GM18951 (cell line): Measurements from ENCODE around the gene SLC25A42.

ENCODE experiments used
- POLR2A ChIP-seq: IDR thresholded peaks from 4 replicates; pipeline ENCODE4 v1.6.1; 2011; ENCODE audit warnings: mild to moderate bottlenecking; ENCODE audit not compliant: insufficient read length, insufficient read depth; ENCODE audit errors: extremely low read depth
- in situ Hi-C: fragments of 300-500 bp; cut with MboI; formaldehyde crosslinking; loops from one replicate; pipeline ENCODE4 v1.12.0; 2022; ENCODE audit warnings: low sequenced_read_pairs, mixed read lengths, inconsistent platforms; ENCODE audit not compliant: unreplicated experiment

The SLC25A42 gene

DNA sequence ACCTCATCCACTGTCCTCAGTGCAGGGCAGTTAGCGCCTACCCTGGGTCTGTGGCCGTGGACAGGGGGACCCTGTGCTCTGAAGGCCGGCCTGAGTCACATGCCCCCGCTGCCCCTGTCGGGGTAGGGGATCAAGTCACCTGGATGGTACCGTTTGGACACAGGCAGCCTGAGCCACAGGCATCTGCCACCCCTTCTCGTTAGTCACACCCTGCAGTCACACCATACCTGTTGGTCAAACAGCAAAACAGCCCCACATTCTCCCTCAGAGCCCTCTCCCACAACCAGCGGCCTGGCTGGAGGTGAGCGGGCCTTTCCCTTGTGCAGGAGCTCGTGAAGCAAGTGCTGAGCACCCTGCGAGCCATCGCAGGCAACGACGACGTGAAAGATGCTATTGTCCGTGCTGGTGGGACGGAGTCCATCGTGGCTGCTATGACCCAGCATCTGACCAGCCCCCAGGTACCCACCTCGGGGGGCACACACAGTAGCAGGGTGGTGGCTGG is 8.8 kb upstream of the SLC25A42 start:
- in situ Hi-C loops, result no loop called here
- no peak for TF ChIP-seq POLR2A

DNA sequence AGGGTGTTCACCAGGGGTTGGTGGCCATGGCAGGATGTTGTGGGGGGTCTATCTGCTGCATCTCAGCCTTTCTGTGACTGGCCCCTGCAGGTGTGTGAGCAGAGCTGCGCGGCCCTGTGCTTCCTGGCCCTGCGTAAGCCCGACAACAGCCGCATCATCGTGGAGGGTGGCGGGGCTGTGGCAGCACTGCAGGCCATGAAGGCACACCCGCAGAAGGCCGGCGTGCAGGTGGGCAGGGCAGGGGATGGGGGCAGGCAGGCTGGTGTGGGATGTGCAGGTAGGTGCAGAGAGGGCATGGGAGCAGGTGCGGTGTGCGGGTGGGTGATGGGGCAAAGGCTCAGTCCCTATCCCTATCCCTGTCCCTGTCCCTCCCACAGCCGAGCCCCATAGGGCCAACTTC is 8.1 kb upstream of the SLC25A42 start:
- TF ChIP-seq POLR2A, result no peak
- in situ Hi-C loops, result no loop called here

DNA sequence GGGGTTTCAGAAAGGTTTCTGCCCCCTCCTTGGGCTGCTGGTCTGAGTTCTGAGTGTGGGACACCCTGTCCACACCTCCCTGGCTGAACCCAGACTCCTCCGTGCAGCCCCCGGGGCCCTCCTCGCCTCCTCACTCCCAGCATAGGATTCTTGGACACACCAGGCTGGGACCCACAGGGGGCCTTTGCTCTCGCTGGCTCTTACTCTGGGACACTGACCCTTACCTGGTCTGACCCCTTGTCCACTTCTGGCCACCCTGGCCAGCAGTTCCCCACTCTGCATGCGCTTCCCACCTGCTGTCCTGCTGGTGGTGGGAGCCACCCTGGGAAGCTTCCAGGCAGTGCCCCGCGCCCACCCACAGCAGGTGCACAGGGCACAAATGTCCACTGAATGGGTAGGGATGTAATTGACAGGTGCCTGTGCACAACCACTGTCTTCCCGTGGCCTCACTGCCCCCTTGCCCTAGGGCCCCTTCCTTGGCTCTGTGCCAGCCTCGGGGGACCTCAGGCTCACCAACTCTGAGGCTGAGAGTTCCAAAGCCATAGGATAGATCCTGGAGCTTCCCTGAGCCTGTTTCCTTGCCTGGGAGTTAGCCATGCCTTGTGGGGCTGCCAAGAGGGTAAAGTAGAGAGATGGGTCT is 7.0 kb upstream of the SLC25A42 start:
- no peak for TF ChIP-seq POLR2A
- in situ Hi-C loops, result no loop called here

DNA sequence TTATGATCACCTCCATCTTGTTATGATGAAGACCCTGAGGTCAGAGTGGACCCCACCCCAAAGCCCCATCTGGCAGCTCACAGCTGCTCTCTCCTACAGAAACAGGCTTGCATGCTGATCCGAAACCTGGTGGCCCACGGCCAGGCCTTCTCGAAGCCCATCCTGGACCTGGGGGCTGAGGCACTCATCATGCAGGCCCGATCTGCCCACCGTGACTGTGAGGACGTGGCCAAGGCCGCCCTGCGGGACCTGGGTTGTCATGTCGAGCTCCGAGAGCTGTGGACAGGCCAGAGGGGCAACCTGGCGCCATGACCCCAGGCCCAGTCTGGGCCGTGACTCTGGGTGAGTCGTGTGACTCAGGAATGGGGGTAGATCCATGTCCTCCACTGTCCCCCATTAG is 6.5 kb upstream of the SLC25A42 start:
- TF ChIP-seq POLR2A, result no peak
- in situ Hi-C loops, result no loop called here

DNA sequence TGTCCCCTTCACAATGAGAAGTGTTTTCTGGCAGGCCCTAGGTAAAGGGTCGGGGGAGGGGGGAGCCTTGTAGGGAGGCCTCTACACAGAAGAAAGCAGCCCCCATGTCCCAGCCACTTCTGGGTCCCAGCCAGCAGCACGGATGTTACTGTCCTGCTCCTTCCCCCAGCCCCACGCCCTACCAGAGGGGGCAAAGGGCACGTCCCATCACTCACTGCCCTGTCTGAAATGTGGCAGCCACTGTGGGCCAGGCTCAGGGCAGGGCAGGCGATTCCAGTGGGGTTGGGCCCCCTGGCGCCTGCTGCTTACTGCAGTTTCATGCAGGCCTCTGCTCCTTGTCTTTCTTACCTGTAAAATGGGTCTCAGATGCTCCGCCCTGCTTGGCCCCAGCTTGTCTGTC is 6.1 kb upstream of the SLC25A42 start:
- in situ Hi-C loops, result no loop called here
- no peak for TF ChIP-seq POLR2A

DNA sequence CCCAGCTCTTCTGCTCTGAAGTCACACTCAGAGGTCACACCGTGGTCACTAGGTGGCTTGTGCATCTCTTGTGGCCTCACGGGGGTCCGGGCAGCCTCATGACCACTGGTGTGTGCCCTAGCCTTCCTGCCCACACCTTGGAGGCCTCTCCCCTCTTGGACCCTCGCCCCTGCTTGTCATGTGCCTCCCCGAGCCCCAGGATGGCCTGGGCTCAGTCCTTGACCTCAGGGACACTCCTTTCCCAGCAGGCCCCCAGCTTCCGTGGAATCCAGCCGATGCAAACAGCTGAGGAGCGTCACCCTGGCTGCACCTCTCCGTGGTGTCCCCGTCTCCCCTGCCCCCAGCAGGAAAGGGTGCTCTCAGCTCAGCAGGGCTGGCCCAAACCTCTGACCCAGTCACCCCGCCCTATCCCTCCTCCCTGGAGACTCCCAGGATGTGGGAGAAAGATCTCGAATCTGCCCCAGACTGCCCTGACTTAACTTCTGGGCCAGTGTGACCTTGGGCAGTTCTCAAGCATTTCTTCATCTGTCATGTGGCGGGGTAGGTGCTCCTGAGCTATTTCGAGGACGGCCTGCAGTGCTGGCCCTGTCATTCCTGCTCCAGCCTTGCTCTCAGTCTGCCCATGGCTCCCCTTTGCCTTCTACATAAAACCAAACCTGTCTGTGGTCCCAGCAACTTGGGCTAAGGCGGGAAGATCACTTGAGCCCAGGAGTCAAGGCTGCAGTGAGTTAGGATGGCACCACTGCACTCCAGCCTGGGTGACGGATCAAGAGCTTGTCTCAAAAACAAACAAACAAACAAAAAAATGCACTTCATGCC is 4.6 kb upstream of the SLC25A42 start:
- no peak for TF ChIP-seq POLR2A
- in situ Hi-C loops, result no loop called here

DNA sequence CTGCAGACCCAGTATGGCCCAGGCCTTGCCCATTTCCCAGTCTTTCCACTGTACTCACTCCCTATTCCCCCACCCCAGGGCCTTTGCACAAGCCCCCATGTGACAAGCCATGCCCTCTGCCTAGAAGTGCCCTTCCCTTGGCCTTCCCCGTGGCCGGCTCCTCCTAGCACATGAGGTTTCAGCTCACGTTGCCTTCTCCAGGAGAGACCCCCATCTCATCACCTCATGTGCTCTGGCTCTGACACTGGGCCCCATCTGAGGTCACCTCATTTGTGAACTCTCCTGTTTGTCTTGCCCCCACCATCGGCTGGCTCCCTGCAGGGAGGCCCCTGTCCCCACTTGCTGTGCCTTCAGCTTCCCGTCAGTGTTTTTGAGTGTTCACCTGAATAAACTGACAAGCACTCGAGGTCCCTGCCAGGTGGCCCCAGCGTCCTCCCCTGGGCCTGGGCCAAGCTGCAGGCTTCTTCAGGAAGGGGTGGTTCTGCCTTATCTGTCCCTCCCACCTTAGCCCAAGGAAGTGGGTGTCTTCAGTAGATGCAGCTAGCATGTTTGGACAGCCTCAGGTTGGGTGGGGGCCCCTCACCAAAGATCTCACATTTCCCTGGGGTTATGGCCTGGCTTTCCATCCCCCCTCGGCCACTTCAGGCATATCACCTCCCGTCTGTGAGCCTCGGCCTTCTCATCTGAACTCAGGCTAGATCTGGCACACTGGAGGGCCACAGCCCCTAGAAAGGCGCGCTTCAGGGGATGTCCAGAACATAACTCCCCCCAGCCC is 3.8 kb upstream of the SLC25A42 start:
- TF ChIP-seq POLR2A, result no peak
- in situ Hi-C loops, result no loop called here

DNA sequence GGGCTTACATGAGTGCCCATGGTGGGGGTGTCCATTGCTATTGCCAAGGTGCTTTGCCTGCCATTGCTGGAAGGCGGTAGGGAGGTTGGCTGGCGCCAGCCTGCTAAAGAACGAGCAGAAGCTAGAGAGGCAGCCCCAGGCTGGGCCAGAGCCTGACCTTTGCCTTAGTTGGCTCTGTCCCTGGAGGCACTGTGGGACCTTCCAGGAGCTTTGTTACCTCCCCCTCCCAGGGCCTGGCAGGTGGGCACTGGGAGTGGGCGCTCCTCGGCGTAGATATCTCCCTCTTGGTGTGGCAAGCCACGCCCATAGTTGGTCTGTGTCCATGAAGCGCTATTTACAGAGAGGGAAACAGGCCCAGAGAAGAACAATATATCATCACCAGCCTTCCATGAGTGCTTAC is 2.3 kb upstream of the SLC25A42 start:
- in situ Hi-C loops, result no loop called here
- no peak for TF ChIP-seq POLR2A

DNA sequence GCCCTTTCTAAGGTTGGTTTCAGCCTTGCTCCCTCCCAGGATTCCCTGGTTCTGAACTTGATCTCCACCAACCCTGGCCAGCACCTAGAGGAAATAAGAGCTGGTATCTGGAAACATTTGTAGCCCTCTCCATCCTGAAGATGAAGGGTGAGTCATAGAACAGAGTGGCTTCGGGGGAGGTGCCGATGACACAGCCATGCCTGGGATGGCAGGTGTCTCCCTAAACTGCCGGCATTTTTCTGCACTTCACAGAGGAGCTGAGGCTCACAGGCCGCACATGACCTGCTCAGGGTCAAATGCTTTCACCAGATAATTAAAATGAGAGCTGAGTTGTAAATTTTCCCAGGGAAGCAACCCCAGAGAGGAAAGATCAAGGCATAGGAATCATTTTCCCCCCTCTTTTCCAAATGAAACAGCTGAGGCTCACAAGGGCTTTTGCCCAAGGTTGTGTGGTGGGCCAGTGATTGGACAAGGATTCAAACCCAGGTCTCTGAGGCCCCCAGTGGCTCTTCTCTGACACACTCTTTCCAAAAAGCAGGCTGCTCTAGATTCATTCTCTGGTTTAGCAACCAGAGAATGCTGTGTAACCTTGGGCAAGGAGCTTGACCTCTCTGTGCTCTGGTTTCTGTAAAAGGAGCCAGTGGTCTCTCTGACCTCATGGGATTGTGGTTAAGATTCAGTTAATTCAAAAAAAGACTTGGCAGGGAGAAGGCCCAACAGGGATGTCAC is 1.2 kb upstream of the SLC25A42 start:
- in situ Hi-C loops, result no loop called here
- TF ChIP-seq POLR2A, result no peak

DNA sequence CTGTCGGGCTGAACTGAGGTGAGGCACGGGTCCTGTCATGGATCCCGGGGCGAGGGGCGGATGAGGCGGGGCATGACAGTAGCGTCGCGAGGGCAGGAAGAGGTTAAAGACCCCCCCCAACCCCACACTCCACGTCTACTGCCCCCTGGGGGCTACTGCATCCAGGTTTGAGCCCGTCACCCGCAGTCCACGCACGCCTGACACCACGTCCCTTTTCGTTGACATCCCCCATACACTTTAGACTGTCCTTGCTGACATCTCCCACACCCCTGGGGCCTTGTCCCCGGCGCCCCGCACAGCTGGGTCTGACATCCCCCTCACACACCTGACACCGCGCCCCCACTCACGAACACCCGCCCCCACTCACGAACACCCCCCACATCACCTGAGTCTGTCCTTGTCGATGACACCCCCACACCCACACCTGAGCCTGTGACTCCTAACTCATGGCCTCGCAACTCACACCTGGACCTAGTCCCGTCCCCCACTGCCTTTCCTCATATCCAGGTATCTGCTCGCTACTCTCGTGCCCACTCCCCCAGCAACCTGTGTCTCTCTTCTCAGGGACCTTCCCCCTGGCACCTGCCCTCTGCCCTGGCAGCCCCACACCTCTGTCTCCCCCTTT is 416 bp downstream of the SLC25A42 start:
- in situ Hi-C loops, result no loop called here
- TF ChIP-seq POLR2A, result no peak

DNA sequence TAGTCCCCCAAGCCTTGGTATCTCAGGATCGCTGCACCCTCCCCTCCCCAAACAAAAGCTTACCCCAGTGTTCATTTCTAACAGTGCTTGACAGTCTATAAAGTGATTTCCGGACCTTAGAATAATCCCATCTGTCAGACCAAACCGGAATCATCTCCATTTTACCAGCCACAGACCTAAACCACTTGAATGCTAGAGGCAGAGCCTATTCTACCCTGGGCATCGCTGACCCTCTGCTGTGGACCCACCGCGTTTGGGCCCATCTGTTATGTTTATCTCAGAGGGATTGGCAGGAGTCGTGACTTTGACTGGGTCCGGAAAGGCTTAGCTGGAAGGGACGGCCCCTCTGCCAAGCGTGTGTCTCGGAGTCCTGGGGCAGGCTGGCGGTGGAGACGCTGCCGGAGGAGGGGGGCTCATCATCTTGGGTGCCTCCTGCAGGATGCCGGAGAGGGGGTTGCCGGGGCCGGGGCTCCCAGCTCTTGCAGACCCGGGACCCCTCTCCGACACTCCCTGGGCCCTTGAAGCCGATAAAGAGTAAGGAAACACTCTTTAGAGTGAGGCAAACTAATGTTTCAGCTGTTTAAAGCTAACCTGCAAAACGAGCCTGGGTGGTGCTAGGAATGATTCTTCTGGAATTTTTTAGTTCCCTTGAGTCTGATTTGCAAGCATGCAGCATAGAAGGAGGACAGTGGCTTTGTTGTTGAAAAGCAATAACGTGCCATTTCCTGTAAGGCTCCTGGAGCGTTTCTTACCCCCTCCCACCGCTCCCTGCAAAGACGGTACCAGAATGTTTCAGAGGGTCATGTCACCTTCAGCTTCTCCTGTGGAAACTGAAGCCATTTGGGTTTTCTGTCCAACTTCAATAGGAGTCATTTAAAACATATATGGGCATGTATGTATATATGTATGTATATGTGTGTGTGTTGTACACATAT is 1.3 kb downstream of the SLC25A42 start:
- no peak for TF ChIP-seq POLR2A
- in situ Hi-C loops, result no loop called here

DNA sequence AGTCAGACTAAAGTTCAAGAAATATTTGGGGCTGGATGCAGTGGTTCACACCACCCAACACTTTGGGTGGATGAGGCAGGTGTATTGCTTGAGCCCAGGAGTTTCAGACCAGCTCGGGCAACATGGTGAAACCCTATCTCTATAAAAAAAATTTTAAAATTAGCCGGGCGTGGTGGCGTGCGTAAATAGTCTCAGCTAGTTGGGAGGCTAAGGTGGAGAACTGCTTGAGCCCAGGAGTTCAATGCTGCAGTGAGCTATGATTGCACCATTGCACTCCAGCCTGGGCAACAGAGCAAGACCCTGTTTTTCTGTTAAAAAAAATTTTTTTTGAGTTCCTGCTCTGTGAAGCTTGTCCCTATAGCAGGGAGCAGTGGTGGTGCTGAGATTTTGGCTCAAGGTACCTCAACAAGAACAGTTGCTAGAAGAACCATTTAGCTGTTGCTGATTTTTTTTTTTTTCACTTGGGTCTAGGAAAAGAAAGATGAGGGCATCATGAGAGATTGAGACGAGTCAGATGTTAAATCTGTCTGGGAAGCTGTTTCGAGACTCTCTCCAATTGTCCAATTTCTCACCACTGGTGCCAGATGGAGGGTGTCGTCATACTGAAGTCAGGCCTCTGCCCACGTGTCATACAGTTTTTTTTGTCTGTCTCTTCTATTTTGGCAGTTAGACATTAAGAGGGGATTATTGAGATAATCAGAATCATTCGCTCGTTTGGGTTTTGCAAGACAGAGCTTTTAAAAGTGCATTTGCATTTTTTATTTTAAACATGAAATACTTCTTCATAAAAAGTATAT is 3.7 kb downstream of the SLC25A42 start:
- in situ Hi-C loops, result no loop called here
- TF ChIP-seq POLR2A, result no peak
